CD4-positive, alpha-beta T cell treated with Interleukin-17A for 4 hours (primary cell): ENCODE results near the gene MEST.
"Not testable (repeated sequence)": the region's sequence is repeated elsewhere in the genome, so short reads cannot be mapped to it uniquely, and the experiment has no call there.

ENCODE experiments used
- DNase-seq: peaks from one replicate; pipeline ENCODE4 v3.0.0-alpha.2; 2020; ENCODE audit warnings: mixed read lengths

The MEST gene

DNA sequence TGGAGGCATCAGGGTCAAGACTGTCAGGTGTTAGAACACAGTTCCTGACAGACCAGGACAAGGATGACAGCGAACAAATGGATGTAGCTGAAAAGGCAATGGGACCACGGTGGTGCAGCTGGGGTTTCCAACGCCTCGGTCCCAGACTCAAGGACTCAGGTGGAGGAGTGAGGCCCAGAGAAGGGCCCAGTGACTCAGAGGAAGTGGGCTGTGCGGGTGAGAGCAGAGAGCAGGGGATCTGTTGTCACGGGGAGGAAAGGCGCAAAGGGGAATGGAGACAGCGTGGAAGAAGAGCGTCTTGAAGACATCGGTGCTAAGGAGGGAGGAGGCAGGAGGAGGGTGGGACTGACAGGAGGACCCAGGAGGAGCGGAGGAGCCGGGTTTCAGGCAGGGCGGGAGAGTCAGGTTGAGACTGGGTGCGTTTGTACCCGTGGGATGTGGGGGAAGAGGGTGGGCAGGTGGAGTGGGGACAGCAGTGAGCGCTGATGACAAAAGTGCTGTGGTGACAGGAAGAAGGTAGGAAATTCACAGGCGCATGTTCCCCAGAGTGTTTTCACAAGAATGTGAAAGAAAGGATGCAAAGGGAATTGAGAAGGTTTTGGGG is 36.0 kb downstream of the MEST start:
- DNase-seq, result not testable (repeated sequence)

DNA sequence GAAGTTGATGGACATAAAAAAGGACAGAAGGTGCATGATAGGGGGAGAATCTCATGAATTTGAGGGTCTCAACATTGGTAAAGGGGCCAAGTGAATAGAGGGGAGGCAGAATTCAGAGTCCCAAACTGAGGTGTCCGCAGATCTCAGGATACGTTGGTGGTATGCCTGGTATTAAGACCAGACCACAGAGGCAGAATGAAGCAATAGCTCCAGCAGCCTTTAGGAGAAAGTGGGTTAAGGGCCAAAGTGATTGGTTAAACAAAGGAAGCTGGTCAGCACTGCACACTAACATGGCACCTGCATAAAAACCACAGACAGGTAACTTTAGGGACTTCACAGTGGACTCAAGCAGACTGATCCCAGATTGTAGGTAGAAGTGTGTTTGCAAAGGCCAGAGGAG is 37.5 kb downstream of the MEST start:
- DNase-seq, result no peak

DNA sequence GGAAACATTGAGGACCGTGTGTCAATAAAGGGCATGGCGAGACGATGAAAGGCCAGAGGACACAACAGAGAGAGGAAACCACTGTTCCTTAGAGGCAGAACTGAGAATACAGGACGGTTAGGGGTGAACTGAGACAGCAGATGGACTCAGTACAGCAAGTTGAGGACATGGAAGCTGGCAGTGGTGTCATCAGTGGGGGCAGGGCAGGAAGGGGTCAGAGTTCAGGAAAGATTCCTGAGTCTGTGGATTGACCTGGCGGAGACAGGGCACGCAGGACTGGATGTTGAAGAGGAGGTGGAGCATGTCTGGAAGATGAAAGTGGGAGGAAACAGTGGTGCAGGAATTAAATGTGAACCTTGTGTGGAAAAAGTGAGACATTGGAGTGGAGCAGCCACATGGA is 46.0 kb downstream of the MEST start:
- DNase-seq, result not testable (repeated sequence)

DNA sequence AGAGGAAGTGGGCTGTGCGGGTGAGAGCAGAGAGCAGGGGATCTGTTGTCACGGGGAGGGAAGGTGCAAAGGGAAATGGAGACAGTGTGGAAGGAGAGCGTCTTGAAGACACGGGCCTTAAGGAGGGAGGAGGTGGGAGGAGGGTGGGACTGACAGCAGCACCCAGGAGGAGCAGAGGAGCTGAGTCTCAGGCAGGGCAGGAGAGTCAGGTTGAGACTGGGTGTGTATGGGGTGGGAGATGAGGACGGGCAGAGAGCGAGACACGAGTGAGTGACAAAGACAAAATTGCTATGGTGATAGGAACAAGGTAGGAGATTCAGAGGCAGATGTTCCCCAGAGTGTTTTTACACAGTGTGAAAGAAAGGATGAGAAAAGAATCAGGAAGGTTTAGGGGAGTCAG is 49.4 kb downstream of the MEST start:
- DNase-seq, result not testable (repeated sequence)

DNA sequence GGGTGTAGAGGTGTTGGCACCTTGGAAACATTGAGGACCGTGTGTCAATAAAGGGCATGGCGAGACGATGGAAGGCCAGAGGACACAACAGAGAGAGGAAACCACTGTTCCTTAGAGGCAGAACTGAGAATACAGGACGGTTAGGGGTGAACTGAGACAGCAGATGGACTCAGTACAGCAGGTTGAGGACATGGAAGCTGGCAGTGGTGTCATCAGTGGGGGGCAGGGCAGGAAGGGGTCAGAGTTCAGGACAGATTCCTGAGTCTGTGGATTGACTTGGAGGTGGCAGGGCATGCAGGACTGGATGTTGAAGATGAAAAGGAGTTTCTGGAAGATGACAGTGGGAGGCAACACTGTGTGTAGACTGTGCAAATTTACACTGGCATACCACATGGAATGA is 50.4 kb downstream of the MEST start:
- not testable (repeated sequence) for DNase-seq

DNA sequence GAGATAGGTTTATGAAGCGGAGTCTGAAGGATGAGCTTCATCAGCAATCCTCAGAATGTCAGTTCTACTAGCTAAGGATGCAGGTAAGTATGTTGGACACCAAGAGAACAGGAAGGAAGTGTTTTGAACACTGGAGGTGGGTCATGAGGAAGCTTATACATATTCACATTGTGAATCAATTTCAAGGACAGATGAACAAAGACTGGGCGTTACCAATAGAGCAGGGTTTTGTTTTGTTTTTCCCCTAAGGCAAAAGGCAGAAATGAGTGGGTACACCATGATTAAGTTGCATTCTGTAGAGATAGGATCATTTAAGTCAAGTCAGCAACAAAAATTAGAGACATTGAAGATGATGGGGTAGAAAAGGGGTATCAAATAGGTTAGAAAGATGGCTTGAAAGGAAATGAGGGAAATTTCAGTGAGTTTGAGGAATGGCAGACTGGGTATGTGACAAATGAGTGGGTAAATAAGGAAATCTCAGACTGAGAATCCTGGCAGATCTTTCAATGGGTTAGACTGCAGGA is 51.7 kb downstream of the MEST start:
- no peak for DNase-seq

DNA sequence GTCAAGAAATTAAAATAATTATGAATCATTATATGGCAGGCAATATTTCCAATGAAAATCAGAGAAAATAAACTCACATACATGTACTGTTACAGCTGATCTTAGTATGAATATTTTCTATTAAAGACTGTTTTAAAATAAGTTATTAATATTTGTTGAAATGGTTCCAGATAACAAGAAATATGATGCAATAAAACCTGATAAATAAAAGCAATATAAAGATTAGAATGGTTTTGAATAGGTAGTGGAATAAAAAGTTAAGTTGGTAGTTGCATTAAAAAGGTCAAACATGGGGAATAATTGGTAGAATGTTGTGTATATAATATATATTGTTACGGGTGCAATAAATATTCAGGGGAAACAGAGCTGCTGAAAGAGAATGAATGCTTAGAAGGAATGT is 52.5 kb downstream of the MEST start:
- DNase-seq, result no peak

DNA sequence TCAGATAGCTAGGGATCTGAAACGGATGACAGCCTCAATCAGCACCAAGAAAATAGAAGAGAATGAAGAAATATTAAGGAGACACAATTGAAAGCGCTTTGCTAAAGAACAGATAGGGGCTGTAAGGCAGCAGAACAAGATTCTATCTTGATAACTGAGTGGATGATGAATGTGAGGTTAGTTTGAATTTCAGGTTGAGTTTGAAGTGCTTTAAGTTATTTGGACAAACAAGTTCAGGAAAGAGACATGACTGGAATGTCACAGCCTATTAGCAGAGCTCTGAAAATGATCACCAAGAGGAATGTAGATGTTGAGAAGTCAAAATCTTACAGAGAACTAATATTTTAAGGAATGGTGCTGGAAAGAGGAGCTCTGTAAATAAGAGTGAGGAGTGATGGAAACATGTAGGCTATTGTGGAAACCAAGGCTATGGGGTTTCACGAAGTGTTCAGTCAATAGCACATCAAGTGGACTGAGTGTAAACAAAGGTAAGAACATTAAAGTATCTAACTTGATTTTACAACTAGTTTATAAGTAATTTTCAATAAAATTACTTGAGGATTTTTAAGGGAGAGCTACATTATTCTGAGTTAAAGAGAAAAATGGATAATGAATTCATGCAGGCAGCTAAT is 61.6 kb downstream of the MEST start:
- DNase-seq, result no peak

DNA sequence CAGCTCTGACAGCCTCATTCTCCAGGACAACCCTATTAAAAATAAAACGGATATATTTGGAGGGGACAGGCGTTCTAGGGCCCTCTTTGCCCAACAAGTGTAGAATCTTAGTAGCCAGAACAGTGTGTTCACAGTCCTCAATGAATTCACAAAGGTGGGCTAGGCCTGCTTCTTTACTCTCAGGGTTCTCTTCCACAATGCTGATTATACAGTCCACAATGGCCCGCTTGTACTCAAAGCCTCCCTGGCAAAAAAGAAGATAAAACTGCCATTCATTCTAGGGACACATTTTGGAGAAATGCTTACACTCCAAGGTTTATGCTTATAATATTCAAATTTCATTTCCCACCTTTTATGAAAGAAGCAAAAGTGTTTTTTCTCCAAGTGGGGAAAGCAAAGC is 62.6 kb downstream of the MEST start:
- no peak for DNase-seq
